Measurements from ENCODE around the gene ZNRF1. TPM values are rescaled to one million over a fixed set of nuclear protein-coding genes. Genes with fewer than 3 reads are reported as not detected.

ZNRF1 gene
- total and polyA plus RNA-seq, 2 donors (not counting 1 experiment from before 2014, with no cell fraction given), result 0.27 to 0.76 TPM

GRCh38 chr16:75044800-75045361 lies 46.1 kb downstream of the ZNRF1 start:
- intact Hi-C loops (cut with micrococcal nuclease), result no loop called here
- Histone ChIP-seq H3K9ac (ENCODE audit: low read length) (no peak overlapping the region), H3K4me1 (ENCODE audit: control insufficient read depth in 2 of 2, insufficient read depth in 2 of 2, low read length in 2 of 2) (no peaks in the 10 kb centered on the region), H4K20me1 (ENCODE audit: control insufficient read depth, insufficient read depth, low read length, poor library complexity, severe bottlenecking) (no peaks in the 10 kb centered on the region), H3K36me3 (replicated peaks in 1 of 2; ENCODE audit: control extremely low read depth in 1 of 2, control insufficient read depth in 1 of 2, extremely low read depth in 1 of 2, insufficient read depth in 2 of 2, low read length in 1 of 2) (no peaks in the 10 kb centered on the region), H3K27ac (ENCODE audit: low read length in 2 of 2) (no peak overlapping the region), H3K27me3 (replicated peaks in 1 of 4; ENCODE audit: control extremely low read depth in 1 of 4, control insufficient read depth in 3 of 4, insufficient read depth in 4 of 4, low read length in 3 of 4) (no peaks in the 10 kb centered on the region), H3K79me2 (ENCODE audit: control insufficient read depth, insufficient read depth, low read length) (no peaks in the 10 kb centered on the region), H3K4me2 (replicated peaks; ENCODE audit: low read depth, low read length, poor library complexity, severe bottlenecking) (no peak overlapping the region), H2AFZ (ENCODE audit: insufficient read depth, low read depth, low read length, poor library complexity, severe bottlenecking) (no peak overlapping the region), H3K4me3 (ENCODE audit: control extremely low read depth in 1 of 5, extremely low read depth in 1 of 5, insufficient read depth in 1 of 5, low read depth in 2 of 5, low read length in 4 of 5) (no peak overlapping the region), H3K9me3 (ENCODE audit: control extremely low read depth in 1 of 3, control insufficient read depth in 2 of 3, insufficient read depth in 1 of 3, low read length in 2 of 3) (no peaks in the 10 kb centered on the region)
- ChIA-PET CTCF (no interaction called here), POLR2A (no interaction called here)
- DNase-seq (no peak), ATAC-seq (ENCODE audit: low read depth) (no peak)
- H3K4me3 Mint-ChIP-seq, result no peak overlapping the region
- H3K27ac Mint-ChIP-seq, result no peak overlapping the region
- peaks cover 6% of the 10 kb centered on the region for H3K4me1 Mint-ChIP-seq
- no peaks in the 10 kb centered on the region for H3K27me3 Mint-ChIP-seq
- no peaks in the 10 kb centered on the region for H3K9me3 Mint-ChIP-seq (ENCODE audit: insufficient read depth)
- WGBS (ENCODE audit: insufficient coverage), result 94% methylated on average over 2 of the region's 3 CpGs
- TF ChIP-seq CTCF (IDR thresholded peaks at IDR 0.05), result no peak
- TF ChIP-seq EZH2 (IDR thresholded peaks at IDR 0.05; ENCODE audit: borderline replicate concordance, insufficient read depth, low read depth, low read length, poor library complexity, severe bottlenecking), result no peak

GRCh38 chr16:75045424-75045823 lies 46.6 kb downstream of the ZNRF1 start:
- H3K9me3 Mint-ChIP-seq (ENCODE audit: insufficient read depth), result no peaks in the 10 kb centered on the region
- Histone ChIP-seq H3K9ac (ENCODE audit: low read length) (no peak overlapping the region), H3K4me1 (ENCODE audit: control insufficient read depth in 2 of 2, insufficient read depth in 2 of 2, low read length in 2 of 2) (no peaks in the 10 kb centered on the region), H3K4me3 (ENCODE audit: control extremely low read depth in 1 of 5, extremely low read depth in 1 of 5, insufficient read depth in 1 of 5, low read depth in 2 of 5, low read length in 4 of 5) (no peak overlapping the region), H3K27me3 (replicated peaks in 1 of 4; ENCODE audit: control extremely low read depth in 1 of 4, control insufficient read depth in 3 of 4, insufficient read depth in 4 of 4, low read length in 3 of 4) (no peaks in the 10 kb centered on the region), H3K36me3 (replicated peaks in 1 of 2; ENCODE audit: control extremely low read depth in 1 of 2, control insufficient read depth in 1 of 2, extremely low read depth in 1 of 2, insufficient read depth in 2 of 2, low read length in 1 of 2) (no peaks in the 10 kb centered on the region), H4K20me1 (ENCODE audit: control insufficient read depth, insufficient read depth, low read length, poor library complexity, severe bottlenecking) (no peaks in the 10 kb centered on the region), H3K9me3 (ENCODE audit: control extremely low read depth in 1 of 3, control insufficient read depth in 2 of 3, insufficient read depth in 1 of 3, low read length in 2 of 3) (no peaks in the 10 kb centered on the region), H3K79me2 (ENCODE audit: control insufficient read depth, insufficient read depth, low read length) (no peaks in the 10 kb centered on the region), H2AFZ (ENCODE audit: insufficient read depth, low read depth, low read length, poor library complexity, severe bottlenecking) (no peak overlapping the region), H3K27ac (ENCODE audit: low read length in 2 of 2) (no peak overlapping the region), H3K4me2 (replicated peaks; ENCODE audit: low read depth, low read length, poor library complexity, severe bottlenecking) (no peak overlapping the region)
- peaks cover 6% of the 10 kb centered on the region for H3K4me1 Mint-ChIP-seq
- no peak overlapping the region for H3K4me3 Mint-ChIP-seq
- intact Hi-C loops (cut with micrococcal nuclease), result no loop called here
- CTCF ChIA-PET, result interaction anchor here (0.7 kb wide), 1 partner anchor 53 kb away, joined by 3 read pairs; no protein-coding TSS in a partner anchor
- H3K27ac Mint-ChIP-seq, result no peak overlapping the region
- ATAC-seq (ENCODE audit: low read depth), result no peak
- POLR2A ChIA-PET, result no interaction called here
- H3K27me3 Mint-ChIP-seq, result no peaks in the 10 kb centered on the region
- TF ChIP-seq EZH2 (IDR thresholded peaks at IDR 0.05; ENCODE audit: borderline replicate concordance, insufficient read depth, low read depth, low read length, poor library complexity, severe bottlenecking), result no peak
- no peak for DNase-seq
- 89% methylated on average over 1 of the region's 3 CpGs for WGBS (ENCODE audit: insufficient coverage)

Data from B cell (primary cell).